HepG2 (cell line): Measurements from ENCODE around the gene TOP2A.

Experiments
- EZH2 ChIP-seq: conservative IDR thresholded peaks from 2 replicates; pipeline ENCODE4 v1.6.1; 2012; ENCODE audit warnings: mild to moderate bottlenecking, low read depth, low read length, moderate library complexity
- FOXA1 ChIP-seq, 2 experiments: fragments of 450-650 bp in 1 of 2; sonication (generic) in 1 of 2; formaldehyde crosslinking in 1 of 2; IDR thresholded peaks; 2 replicates each; pipeline versions ENCODE4 v1.4.0 to v1.6.1; 2016 to 2020; ENCODE audit warnings: missing genetic modification reagents in 1 of 2
- KLF6 ChIP-seq: IDR thresholded peaks from 2 replicates; pipeline ENCODE4 v1.8.0; 2016; ENCODE audit warnings: missing biosample characterization, missing genetic modification reagents
- NR3C1 ChIP-seq: sonication (generic); formaldehyde crosslinking; IDR thresholded peaks from 2 replicates; pipeline ENCODE4 v1.4.0; 2020; ENCODE audit warnings: missing genetic modification reagents
- PRMT3 ChIP-seq: sonication (generic); formaldehyde crosslinking; IDR thresholded peaks from 2 replicates; pipeline ENCODE4 v1.8.1; 2022; ENCODE audit warnings: low read depth, mild to moderate bottlenecking, moderate library complexity, missing genetic modification reagents, borderline replicate concordance
- SIX1 ChIP-seq: sonication (generic); formaldehyde crosslinking; IDR thresholded peaks from 2 replicates; pipeline ENCODE4 v1.4.0; 2020; ENCODE audit warnings: missing genetic modification reagents, borderline replicate concordance
- SNRNP70 ChIP-seq: fragments of 200-400 bp; formaldehyde crosslinking; IDR thresholded peaks from 2 replicates; pipeline ENCODE4 v1.6.1; 2017; ENCODE audit warnings: mild to moderate bottlenecking, low read depth, low read length, moderate library complexity
- ZC3H4 ChIP-seq: sonication (generic); formaldehyde crosslinking; IDR thresholded peaks from 2 replicates; pipeline ENCODE4 v1.4.0; 2020; ENCODE audit warnings: missing genetic modification reagents, borderline replicate concordance
- ZFX ChIP-seq: sonication (generic); formaldehyde crosslinking; IDR thresholded peaks from 2 replicates; pipeline ENCODE4 v1.4.0; 2020; ENCODE audit warnings: mild to moderate bottlenecking, low read depth, missing genetic modification reagents, moderate library complexity
- ZMYM4 ChIP-seq: sonication (generic); formaldehyde crosslinking; IDR thresholded peaks from 2 replicates; pipeline ENCODE4 v1.8.1; 2023; ENCODE audit warnings: mild to moderate bottlenecking, missing genetic modification reagents
- ZNF251 ChIP-seq: sonication (generic); formaldehyde crosslinking; IDR thresholded peaks from 2 replicates; pipeline ENCODE4 v1.9.0; 2021; ENCODE audit warnings: mild to moderate bottlenecking, missing genetic modification reagents
- ZNF572 ChIP-seq: sonication (generic); formaldehyde crosslinking; IDR thresholded peaks from 2 replicates; pipeline ENCODE4 v1.5.1; 2020; ENCODE audit warnings: mild to moderate bottlenecking, missing genetic modification reagents
- ZNF589 ChIP-seq: sonication (generic); formaldehyde crosslinking; conservative IDR thresholded peaks from 2 replicates; pipeline ENCODE4 v1.8.0; 2022; ENCODE audit warnings: mild to moderate bottlenecking, moderate library complexity, missing genetic modification reagents
- TF ChIP-seq, protein P1 (sequence below): sonication (generic); formaldehyde crosslinking; conservative IDR thresholded peaks from 2 replicates; pipeline ENCODE4 v1.5.0; 2020; ENCODE audit warnings: missing genetic modification reagents

DNA sequence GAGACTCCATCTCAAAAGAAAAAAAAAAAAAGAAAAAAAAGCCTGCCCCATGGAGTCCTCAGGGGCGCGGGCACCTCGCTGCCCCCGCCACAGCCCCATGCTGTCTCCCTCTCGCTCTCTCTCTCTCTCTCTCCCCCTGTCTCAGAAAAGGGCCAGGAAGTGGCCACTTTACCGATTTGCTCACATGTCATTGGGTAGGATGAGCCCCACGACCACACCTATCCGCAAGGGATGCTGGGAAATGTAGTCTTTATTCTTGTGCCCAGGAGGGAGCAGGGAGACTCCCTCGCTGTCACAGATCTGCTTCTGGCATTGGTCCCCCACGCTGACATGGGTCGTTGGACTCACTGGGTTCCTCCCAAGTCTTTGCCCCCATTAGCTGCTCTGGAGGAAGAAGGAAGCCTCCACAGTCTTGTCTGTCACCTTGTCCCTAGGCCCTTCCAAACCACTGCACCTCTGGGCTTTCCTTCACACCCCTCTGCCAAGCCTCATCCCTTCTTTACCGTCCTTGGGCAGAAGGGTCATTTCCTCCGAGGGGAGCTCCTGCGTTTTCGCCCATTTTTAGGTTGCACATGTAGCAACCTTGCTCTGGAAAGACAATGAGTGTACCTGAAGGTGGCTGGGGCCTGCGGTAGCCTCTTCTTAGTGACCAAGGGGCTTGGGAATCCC is 46.3 kb downstream of the TOP2A start:
- TF ChIP-seq ZC3H4 (CRISPR knock-in tag), result no peak
- TF ChIP-seq ZNF589 (CRISPR knock-in tag), result no peak
- TF ChIP-seq, protein P1, sequence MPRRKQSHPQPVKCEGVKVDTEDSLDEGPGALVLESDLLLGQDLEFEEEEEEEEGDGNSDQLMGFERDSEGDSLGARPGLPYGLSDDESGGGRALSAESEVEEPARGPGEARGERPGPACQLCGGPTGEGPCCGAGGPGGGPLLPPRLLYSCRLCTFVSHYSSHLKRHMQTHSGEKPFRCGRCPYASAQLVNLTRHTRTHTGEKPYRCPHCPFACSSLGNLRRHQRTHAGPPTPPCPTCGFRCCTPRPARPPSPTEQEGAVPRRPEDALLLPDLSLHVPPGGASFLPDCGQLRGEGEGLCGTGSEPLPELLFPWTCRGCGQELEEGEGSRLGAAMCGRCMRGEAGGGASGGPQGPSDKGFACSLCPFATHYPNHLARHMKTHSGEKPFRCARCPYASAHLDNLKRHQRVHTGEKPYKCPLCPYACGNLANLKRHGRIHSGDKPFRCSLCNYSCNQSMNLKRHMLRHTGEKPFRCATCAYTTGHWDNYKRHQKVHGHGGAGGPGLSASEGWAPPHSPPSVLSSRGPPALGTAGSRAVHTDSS (CRISPR knock-in tag), result no peak
- no peak for TF ChIP-seq SIX1
- no peak for TF ChIP-seq ZFX
- no peak for TF ChIP-seq KLF6 (CRISPR knock-in tag)
- TF ChIP-seq NR3C1 (CRISPR knock-in tag), result no peak
- TF ChIP-seq ZNF572 (CRISPR knock-in tag), result no peak
- TF ChIP-seq ZMYM4 (CRISPR knock-in tag), result no peak
- TF ChIP-seq ZNF251, result no peak
- no peak for TF ChIP-seq FOXA1 (IDR thresholded peaks at IDR 0.05)
- no peak for TF ChIP-seq FOXA1 (CRISPR knock-in tag; IDR thresholded peaks at IDR 0.05)
- TF ChIP-seq PRMT3 (CRISPR knock-in tag), result no peak
- no peak for TF ChIP-seq EZH2
- no peak for TF ChIP-seq SNRNP70
